ENCODE results near the gene MTNR1B.

MTNR1B gene

DNA sequence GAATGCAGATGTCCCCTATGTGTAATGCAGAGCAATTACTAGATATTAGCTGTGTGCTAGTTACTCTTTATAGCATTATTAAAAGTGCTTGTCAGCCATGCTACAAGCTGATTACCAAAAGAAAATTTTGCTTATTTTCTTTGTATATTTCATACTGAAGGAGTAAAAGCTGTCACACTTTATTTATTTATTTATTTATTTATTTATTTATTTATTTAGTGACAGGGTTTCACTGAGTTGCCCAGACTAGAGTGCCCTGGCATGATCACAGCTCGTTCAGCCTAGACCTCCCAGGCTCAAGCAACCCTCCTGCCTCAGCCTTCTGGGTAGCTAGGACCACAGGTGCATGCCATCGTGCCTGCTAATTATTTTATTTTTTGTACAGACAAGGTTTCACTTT is 4.3 kb upstream of the MTNR1B start (continued):
- TF ChIP-seq, protein P1, sequence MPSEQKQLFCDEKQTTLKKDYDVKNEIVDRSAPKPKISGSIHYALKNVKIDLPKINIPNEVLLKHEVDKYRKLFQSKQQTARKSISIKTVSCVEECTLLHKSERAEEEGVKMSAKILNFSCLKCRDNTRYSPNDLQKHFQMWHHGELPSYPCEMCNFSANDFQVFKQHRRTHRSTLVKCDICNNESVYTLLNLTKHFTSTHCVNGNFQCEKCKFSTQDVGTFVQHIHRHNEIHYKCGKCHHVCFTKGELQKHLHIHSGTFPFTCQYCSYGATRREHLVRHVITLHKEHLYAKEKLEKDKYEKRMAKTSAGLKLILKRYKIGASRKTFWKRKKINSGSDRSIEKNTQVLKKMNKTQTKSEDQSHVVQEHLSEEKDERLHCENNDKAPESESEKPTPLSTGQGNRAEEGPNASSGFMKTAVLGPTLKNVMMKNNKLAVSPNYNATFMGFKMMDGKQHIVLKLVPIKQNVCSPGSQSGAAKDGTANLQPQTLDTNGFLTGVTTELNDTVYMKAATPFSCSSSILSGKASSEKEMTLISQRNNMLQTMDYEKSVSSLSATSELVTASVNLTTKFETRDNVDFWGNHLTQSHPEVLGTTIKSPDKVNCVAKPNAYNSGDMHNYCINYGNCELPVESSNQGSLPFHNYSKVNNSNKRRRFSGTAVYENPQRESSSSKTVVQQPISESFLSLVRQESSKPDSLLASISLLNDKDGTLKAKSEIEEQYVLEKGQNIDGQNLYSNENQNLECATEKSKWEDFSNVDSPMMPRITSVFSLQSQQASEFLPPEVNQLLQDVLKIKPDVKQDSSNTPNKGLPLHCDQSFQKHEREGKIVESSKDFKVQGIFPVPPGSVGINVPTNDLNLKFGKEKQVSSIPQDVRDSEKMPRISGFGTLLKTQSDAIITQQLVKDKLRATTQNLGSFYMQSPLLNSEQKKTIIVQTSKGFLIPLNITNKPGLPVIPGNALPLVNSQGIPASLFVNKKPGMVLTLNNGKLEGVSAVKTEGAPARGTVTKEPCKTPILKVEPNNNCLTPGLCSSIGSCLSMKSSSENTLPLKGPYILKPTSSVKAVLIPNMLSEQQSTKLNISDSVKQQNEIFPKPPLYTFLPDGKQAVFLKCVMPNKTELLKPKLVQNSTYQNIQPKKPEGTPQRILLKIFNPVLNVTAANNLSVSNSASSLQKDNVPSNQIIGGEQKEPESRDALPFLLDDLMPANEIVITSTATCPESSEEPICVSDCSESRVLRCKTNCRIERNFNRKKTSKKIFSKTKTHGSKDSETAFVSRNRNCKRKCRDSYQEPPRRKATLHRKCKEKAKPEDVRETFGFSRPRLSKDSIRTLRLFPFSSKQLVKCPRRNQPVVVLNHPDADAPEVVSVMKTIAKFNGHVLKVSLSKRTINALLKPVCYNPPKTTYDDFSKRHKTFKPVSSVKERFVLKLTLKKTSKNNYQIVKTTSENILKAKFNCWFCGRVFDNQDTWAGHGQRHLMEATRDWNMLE (tag by site-specific recombination; conservative IDR thresholded peaks at IDR 0.05; ENCODE audit: low read depth) = peak; percentile 44; the same call in 1 of the 2 replicates
- TF ChIP-seq ZNF544 (tag by site-specific recombination; IDR thresholded peaks at IDR 0.05) = no peak
- TF ChIP-seq ZNF223 (tag by site-specific recombination; IDR thresholded peaks at IDR 0.05) = no peak
- TF ChIP-seq, protein P2, sequence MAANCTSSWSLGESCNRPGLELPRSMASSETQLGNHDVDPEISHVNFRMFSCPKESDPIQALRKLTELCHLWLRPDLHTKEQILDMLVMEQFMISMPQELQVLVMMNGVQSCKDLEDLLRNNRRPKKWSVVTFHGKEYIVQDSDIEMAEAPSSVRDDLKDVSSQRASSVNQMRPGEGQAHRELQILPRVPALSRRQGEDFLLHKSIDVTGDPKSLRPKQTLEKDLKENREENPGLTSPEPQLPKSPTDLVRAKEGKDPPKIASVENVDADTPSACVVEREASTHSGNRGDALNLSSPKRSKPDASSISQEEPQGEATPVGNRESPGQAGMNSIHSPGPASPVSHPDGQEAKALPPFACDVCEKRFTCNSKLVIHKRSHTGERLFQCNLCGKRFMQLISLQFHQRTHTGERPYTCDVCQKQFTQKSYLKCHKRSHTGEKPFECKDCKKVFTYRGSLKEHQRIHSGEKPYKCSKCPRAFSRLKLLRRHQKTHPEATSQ (tag by site-specific recombination; IDR thresholded peaks at IDR 0.05) = no peak
- no peak for TF ChIP-seq ZFP3 (tag by site-specific recombination; IDR thresholded peaks at IDR 0.05; ENCODE audit: low read depth)
- TF ChIP-seq ZNF311 (tag by site-specific recombination; IDR thresholded peaks at IDR 0.05; ENCODE audit: borderline replicate concordance) = no peak
- no peak for TF ChIP-seq ZNF350 (tag by site-specific recombination; IDR thresholded peaks at IDR 0.05)
- TF ChIP-seq ZNF529 (tag by site-specific recombination; IDR thresholded peaks at IDR 0.05; ENCODE audit: insufficient replicate concordance) = no peak

DNA sequence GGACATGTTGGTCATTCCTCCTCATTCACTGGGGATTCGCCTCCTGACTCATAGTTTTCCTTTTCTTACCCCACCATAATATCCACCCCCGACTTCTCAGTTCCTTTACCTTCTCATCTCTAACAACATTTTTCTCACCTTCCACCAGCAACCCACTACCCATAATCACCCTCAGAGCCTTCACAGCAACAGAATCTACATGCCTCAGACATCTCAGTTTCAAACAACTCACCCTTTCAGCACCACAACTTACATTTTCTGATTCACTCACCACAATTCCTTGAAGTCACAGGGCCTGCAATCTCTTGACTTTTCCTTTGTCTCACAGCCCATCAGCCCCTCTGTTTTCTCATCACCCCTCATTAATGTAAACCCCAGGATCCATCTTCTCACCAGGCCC is 2.3 kb upstream of the MTNR1B start:
- Histone ChIP-seq H3K36me3 (ENCODE audit: control insufficient read depth in 2 of 2, insufficient read depth in 1 of 2, low read length in 2 of 2) (no peaks in the 10 kb centered on the region), H3K9me3 (ENCODE audit: control insufficient read depth, insufficient read depth, low read depth, low read length) (no peaks in the 10 kb centered on the region), H3K4me1 (ENCODE audit: control insufficient read depth, insufficient read depth, low read length) (no peaks in the 10 kb centered on the region), H3K27ac (ENCODE audit: extremely low read depth, low read depth, low read length) (no peak overlapping the region), H3K4me3 (ENCODE audit: low read depth, low read length) (no peak overlapping the region)
- CTCF ChIA-PET = no interaction called here
- no peak for TF ChIP-seq ZNF585B (tag by site-specific recombination; IDR thresholded peaks at IDR 0.05)
- no peak for TF ChIP-seq ZNF274 (IDR thresholded peaks at IDR 0.05; ENCODE audit: low read length)
- TF ChIP-seq ZNF274 (tag by site-specific recombination; IDR thresholded peaks at IDR 0.05; ENCODE audit: borderline replicate concordance) = no peak
- TF ChIP-seq ZNF658 (tag by site-specific recombination; IDR thresholded peaks at IDR 0.05) = no peak
- TF ChIP-seq ZNF624 (tag by site-specific recombination; IDR thresholded peaks at IDR 0.05) = no peak
- TF ChIP-seq ZNF324 (tag by site-specific recombination; IDR thresholded peaks at IDR 0.05) = no peak
- POLR2A ChIA-PET = no interaction called here

DNA sequence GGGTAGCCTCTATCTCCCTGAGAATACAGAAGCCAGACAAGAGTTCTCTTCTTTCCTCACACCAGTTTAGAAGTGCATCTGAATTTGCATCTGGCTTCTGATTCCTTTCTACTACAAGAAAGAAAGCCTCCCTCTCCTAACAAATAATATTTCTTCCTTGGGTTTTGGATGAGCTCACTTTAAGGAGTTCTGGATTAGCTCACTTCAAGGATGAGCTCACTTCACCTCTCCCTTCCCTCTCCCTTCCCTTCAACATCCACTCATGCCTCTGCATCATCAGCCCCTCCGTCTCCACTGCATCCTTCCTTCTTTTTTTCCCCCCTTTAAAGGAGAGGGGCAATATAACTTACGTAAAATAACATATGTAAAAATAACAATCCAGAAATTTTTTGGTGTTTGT is 1.6 kb upstream of the MTNR1B start:
- H3K4me1 ChIP-seq (ENCODE audit: control insufficient read depth, insufficient read depth, low read length) = no peaks in the 10 kb centered on the region
- H3K4me3 ChIP-seq (ENCODE audit: low read depth, low read length) = no peak overlapping the region
- CTCF ChIA-PET = interaction anchor here (0.9 kb wide), 1 partner anchor 202 kb away, joined by 3 read pairs; no protein-coding TSS in a partner anchor
- POLR2A ChIA-PET = no interaction called here
- no peaks in the 10 kb centered on the region for H3K9me3 ChIP-seq (ENCODE audit: control insufficient read depth, insufficient read depth, low read depth, low read length)
- no peaks in the 10 kb centered on the region for H3K36me3 ChIP-seq (ENCODE audit: control insufficient read depth in 2 of 2, insufficient read depth in 1 of 2, low read length in 2 of 2)
- H3K27ac ChIP-seq (ENCODE audit: extremely low read depth, low read depth, low read length) = no peak overlapping the region
- TF ChIP-seq, protein P3, sequence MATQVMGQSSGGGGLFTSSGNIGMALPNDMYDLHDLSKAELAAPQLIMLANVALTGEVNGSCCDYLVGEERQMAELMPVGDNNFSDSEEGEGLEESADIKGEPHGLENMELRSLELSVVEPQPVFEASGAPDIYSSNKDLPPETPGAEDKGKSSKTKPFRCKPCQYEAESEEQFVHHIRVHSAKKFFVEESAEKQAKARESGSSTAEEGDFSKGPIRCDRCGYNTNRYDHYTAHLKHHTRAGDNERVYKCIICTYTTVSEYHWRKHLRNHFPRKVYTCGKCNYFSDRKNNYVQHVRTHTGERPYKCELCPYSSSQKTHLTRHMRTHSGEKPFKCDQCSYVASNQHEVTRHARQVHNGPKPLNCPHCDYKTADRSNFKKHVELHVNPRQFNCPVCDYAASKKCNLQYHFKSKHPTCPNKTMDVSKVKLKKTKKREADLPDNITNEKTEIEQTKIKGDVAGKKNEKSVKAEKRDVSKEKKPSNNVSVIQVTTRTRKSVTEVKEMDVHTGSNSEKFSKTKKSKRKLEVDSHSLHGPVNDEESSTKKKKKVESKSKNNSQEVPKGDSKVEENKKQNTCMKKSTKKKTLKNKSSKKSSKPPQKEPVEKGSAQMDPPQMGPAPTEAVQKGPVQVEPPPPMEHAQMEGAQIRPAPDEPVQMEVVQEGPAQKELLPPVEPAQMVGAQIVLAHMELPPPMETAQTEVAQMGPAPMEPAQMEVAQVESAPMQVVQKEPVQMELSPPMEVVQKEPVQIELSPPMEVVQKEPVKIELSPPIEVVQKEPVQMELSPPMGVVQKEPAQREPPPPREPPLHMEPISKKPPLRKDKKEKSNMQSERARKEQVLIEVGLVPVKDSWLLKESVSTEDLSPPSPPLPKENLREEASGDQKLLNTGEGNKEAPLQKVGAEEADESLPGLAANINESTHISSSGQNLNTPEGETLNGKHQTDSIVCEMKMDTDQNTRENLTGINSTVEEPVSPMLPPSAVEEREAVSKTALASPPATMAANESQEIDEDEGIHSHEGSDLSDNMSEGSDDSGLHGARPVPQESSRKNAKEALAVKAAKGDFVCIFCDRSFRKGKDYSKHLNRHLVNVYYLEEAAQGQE (tag by site-specific recombination; IDR thresholded peaks at IDR 0.05) = no peak
- no peak for TF ChIP-seq MYNN (tag by site-specific recombination; IDR thresholded peaks at IDR 0.05; ENCODE audit: borderline replicate concordance)
- no peak for TF ChIP-seq ZNF701 (tag by site-specific recombination; IDR thresholded peaks at IDR 0.05)
- TF ChIP-seq SP7 (tag by site-specific recombination; IDR thresholded peaks at IDR 0.05) = no peak
- no peak for TF ChIP-seq BCL11B (tag by site-specific recombination; IDR thresholded peaks at IDR 0.05; ENCODE audit: low read depth)
- TF ChIP-seq, protein P4, sequence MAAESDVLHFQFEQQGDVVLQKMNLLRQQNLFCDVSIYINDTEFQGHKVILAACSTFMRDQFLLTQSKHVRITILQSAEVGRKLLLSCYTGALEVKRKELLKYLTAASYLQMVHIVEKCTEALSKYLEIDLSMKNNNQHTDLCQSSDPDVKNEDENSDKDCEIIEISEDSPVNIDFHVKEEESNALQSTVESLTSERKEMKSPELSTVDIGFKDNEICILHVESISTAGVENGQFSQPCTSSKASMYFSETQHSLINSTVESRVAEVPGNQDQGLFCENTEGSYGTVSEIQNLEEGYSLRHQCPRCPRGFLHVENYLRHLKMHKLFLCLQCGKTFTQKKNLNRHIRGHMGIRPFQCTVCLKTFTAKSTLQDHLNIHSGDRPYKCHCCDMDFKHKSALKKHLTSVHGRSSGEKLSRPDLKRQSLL (tag by site-specific recombination; IDR thresholded peaks at IDR 0.05) = no peak
- no peak for TF ChIP-seq PRDM1 (tag by site-specific recombination; IDR thresholded peaks at IDR 0.05)
- TF ChIP-seq ZNF174 (tag by site-specific recombination; IDR thresholded peaks at IDR 0.05) = no peak
- no peak for TF ChIP-seq ZBTB21 (tag by site-specific recombination; IDR thresholded peaks at IDR 0.05)
- no peak for TF ChIP-seq MEIS1 (CRISPR knock-in tag; IDR thresholded peaks at IDR 0.05; ENCODE audit: borderline replicate concordance)
- TF ChIP-seq ZNF433 (tag by site-specific recombination; IDR thresholded peaks at IDR 0.05; ENCODE audit: low read depth) = no peak
